ENCODE results near the gene TAF4.

DNA sequence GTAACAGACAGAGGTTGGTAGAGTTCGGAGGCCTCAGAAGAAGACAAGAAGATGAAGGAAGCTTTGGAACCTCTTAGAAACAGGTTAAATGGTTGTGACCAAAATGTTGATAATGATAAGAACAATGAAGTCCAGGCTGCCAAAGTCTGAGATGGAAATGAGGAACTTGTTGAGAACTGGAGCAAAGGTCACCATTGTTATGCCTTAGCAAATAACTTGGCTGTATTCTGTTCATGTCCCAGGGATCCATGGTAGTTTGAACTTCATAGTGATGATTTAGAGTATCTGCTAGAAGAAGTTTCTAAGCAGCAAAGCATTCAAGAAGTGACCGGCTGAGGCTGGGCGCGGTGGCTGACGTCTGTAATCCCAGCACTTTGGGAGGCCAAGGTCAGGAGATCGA is 45.5 kb upstream of the TAF4 start:
- TF ChIP-seq, protein P1, sequence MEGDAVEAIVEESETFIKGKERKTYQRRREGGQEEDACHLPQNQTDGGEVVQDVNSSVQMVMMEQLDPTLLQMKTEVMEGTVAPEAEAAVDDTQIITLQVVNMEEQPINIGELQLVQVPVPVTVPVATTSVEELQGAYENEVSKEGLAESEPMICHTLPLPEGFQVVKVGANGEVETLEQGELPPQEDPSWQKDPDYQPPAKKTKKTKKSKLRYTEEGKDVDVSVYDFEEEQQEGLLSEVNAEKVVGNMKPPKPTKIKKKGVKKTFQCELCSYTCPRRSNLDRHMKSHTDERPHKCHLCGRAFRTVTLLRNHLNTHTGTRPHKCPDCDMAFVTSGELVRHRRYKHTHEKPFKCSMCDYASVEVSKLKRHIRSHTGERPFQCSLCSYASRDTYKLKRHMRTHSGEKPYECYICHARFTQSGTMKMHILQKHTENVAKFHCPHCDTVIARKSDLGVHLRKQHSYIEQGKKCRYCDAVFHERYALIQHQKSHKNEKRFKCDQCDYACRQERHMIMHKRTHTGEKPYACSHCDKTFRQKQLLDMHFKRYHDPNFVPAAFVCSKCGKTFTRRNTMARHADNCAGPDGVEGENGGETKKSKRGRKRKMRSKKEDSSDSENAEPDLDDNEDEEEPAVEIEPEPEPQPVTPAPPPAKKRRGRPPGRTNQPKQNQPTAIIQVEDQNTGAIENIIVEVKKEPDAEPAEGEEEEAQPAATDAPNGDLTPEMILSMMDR (IDR thresholded peaks at IDR 0.05), result no peak
- TF ChIP-seq POLR2A (IDR thresholded peaks at IDR 0.05), result no peak
- no peak for TF ChIP-seq POLR2AphosphoS5 (IDR thresholded peaks at IDR 0.05)
